G401.6 (cell line): ENCODE data around the gene RIOK1.

Source experiments
- FAIRE-seq: peaks from 2 replicates; lab custom pipeline; 2012; peaks lifted over from hg19 to GRCh38; lab: Jason Lieb, UNC

RIOK1 gene

GRCh38 chr6:7409740-7410139 lies 20.1 kb downstream of the RIOK1 start:
- FAIRE-seq, result peak; percentile 93

GRCh38 chr6:7410851-7411250 lies 21.2 kb downstream of the RIOK1 start:
- no peak for FAIRE-seq

- peak; percentile 76 for FAIRE-seq
Observed at GRCh38 chr6:7411328-7411727, 21.7 kb downstream of the RIOK1 start.

GRCh38 chr6:7413151-7413823 lies 23.7 kb downstream of the RIOK1 start:
- peak; percentile 100 for FAIRE-seq

- no peak for FAIRE-seq
Observed at GRCh38 chr6:7414811-7415210, 25.2 kb downstream of the RIOK1 start.

GRCh38 chr6:7417684-7418083 lies 28.1 kb downstream of the RIOK1 start:
- FAIRE-seq, result peak; percentile 39

GRCh38 chr6:7418238-7418905 lies 28.8 kb downstream of the RIOK1 start:
- FAIRE-seq, result no peak

GRCh38 chr6:7419065-7419464 lies 29.5 kb downstream of the RIOK1 start:
- no peak for FAIRE-seq

GRCh38 chr6:7421066-7421465 lies 31.5 kb downstream of the RIOK1 start:
- no peak for FAIRE-seq

- FAIRE-seq, result no peak
Observed at GRCh38 chr6:7424058-7424457, 34.5 kb downstream of the RIOK1 start.

GRCh38 chr6:7424967-7425807 lies 35.6 kb downstream of the RIOK1 start:
- peak; percentile 33 for FAIRE-seq

- no peak for FAIRE-seq
Observed at GRCh38 chr6:7425808-7426190, 36.2 kb downstream of the RIOK1 start.

GRCh38 chr6:7426447-7427169 lies 37.0 kb downstream of the RIOK1 start:
- FAIRE-seq, result peak; percentile 90

GRCh38 chr6:7431313-7431673 lies 41.7 kb downstream of the RIOK1 start:
- FAIRE-seq, result no peak

GRCh38 chr6:7431674-7432390 lies 42.2 kb downstream of the RIOK1 start:
- FAIRE-seq, result peak; percentile 44

- FAIRE-seq, result no peak
Observed at GRCh38 chr6:7432391-7433120, 42.9 kb downstream of the RIOK1 start.

GRCh38 chr6:7433121-7433617 lies 43.6 kb downstream of the RIOK1 start:
- FAIRE-seq, result no peak

- FAIRE-seq, result peak; percentile 11
Observed at GRCh38 chr6:7434672-7435071, 45.1 kb downstream of the RIOK1 start.

GRCh38 chr6:7438011-7438410 lies 48.4 kb downstream of the RIOK1 start:
- FAIRE-seq, result no peak

- FAIRE-seq, result no peak
Observed at GRCh38 chr6:7439228-7439627, 49.6 kb downstream of the RIOK1 start.

- FAIRE-seq, result no peak
Observed at GRCh38 chr6:7440476-7440875, 50.9 kb downstream of the RIOK1 start.
